HL-60 (cell line): ENCODE data around the gene TTI1.
"Not testable (repeated sequence)": the region's sequence is repeated elsewhere in the genome, so short reads cannot be mapped to it uniquely, and the experiment has no call there.

Experiments used
- DNase-seq, 2 experiments: peaks; one replicate each; pipeline ENCODE4 v3.0.0-alpha.2; 2010 to 2020; ENCODE audit warnings: low read depth in 1 of 2, low spot score in 1 of 2
- H3K27ac ChIP-seq: fragments of 250-450 bp; sonication (Bioruptor Pico); replicated peaks from 2 replicates; pipeline ENCODE4 v1.5.1; 2020; ENCODE audit warnings: mild to moderate bottlenecking, moderate library complexity
- H3K27me3 ChIP-seq: fragments of 250-450 bp; sonication (Bioruptor Pico); 2 replicates; pipeline ENCODE4 v1.5.1; 2021; ENCODE audit warnings: mild to moderate bottlenecking, moderate library complexity; ENCODE audit not compliant: insufficient read depth, poor library complexity, severe bottlenecking
- H3K4me3 ChIP-seq: replicated peaks from 2 replicates; pipeline ENCODE4 v1.5.1; 2011; ENCODE audit warnings: mild to moderate bottlenecking, control low read depth, low read length; ENCODE audit not compliant: insufficient read depth
- GABPA ChIP-seq: IDR thresholded peaks from 2 replicates; pipeline ENCODE4 v1.6.1; 2012; ENCODE audit warnings: low read depth
- POLR2AphosphoS5 ChIP-seq: IDR thresholded peaks from 2 replicates; pipeline ENCODE4 v1.6.1; 2012; ENCODE audit warnings: low read depth
- REST ChIP-seq: IDR thresholded peaks from 2 replicates; pipeline ENCODE4 v1.6.1; 2012; ENCODE audit warnings: low read depth; ENCODE audit not compliant: insufficient replicate concordance
- SPI1 ChIP-seq: IDR thresholded peaks from 2 replicates; pipeline ENCODE4 v1.6.1; 2012; ENCODE audit warnings: low read depth, mild to moderate bottlenecking, borderline replicate concordance
- TF ChIP-seq, protein P1 (sequence below): IDR thresholded peaks from one replicate; pipeline ENCODE4 v1.5.1; 2011; ENCODE audit warnings: low read length, control low read depth, inconsistent platforms; ENCODE audit not compliant: insufficient read depth

The TTI1 gene

GRCh38 chr20:38012332-38012731, 20.9 kb downstream of the TTI1 start:
- Histone ChIP-seq H3K27me3 (no peaks in the 10 kb centered on the region), H3K4me3 (no peak overlapping the region), H3K27ac (no peak overlapping the region)
- TF ChIP-seq POLR2AphosphoS5: no peak
- TF ChIP-seq REST: no peak
- TF ChIP-seq SPI1: no peak
- no peak for DNase-seq

GRCh38 chr20:38011696-38012095, 21.6 kb downstream of the TTI1 start:
- H3K27ac ChIP-seq: no peak overlapping the region
- no peaks in the 10 kb centered on the region for H3K27me3 ChIP-seq
- TF ChIP-seq SPI1: no peak
- TF ChIP-seq, protein P1, sequence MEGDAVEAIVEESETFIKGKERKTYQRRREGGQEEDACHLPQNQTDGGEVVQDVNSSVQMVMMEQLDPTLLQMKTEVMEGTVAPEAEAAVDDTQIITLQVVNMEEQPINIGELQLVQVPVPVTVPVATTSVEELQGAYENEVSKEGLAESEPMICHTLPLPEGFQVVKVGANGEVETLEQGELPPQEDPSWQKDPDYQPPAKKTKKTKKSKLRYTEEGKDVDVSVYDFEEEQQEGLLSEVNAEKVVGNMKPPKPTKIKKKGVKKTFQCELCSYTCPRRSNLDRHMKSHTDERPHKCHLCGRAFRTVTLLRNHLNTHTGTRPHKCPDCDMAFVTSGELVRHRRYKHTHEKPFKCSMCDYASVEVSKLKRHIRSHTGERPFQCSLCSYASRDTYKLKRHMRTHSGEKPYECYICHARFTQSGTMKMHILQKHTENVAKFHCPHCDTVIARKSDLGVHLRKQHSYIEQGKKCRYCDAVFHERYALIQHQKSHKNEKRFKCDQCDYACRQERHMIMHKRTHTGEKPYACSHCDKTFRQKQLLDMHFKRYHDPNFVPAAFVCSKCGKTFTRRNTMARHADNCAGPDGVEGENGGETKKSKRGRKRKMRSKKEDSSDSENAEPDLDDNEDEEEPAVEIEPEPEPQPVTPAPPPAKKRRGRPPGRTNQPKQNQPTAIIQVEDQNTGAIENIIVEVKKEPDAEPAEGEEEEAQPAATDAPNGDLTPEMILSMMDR: no peak
- no peak for TF ChIP-seq GABPA
- no peak for TF ChIP-seq REST
- no peak for TF ChIP-seq POLR2AphosphoS5
- no peak overlapping the region for H3K4me3 ChIP-seq
- no peak for DNase-seq

GRCh38 chr20:38009416-38009815, 23.8 kb downstream of the TTI1 start:
- DNase-seq, H3K4me3 ChIP-seq: not testable (repeated sequence)

GRCh38 chr20:38008233-38008944, 24.9 kb downstream of the TTI1 start:
- Histone ChIP-seq H3K27me3 (no peaks in the 10 kb centered on the region), H3K27ac (no peak overlapping the region), H3K4me3 (no peak overlapping the region)
- no peak for DNase-seq
- TF ChIP-seq GABPA (no peak), POLR2AphosphoS5 (no peak), SPI1 (no peak), REST (no peak)
- TF ChIP-seq, protein P1: no peak

More at GRCh38 chr20:38009416-38009815, 23.8 kb downstream of the TTI1 start:
- H3K27me3 ChIP-seq, H3K27ac ChIP-seq: not testable (repeated sequence)
